HEK293 (cell line): ENCODE results near the gene CEP43.
A peak's percentile ranks its signal among the peaks of the same experiment; 100 is the strongest.

Experiments
- CTCF ChIA-PET: fragments of 350-600 bp; formaldehyde crosslinking; extraction: SDS; loops from one replicate; lab custom pipeline; 2021; ENCODE audit warnings: antibody characterized with exemption; lab: Yijun Ruan, JAX
- POLR2A ChIA-PET: fragments of 300-600 bp; formaldehyde crosslinking; extraction: SDS; loops from one replicate; lab custom pipeline; 2020; ENCODE audit warnings: antibody characterized with exemption, inconsistent platforms; lab: Yijun Ruan, JAX
- H3K27ac ChIP-seq: fragments of 200-500 bp; sonication (Bioruptor generic); 2 replicates; pipeline ENCODE4 v1.5.1; 2014; ENCODE audit warnings: low read depth, low read length, control low read depth, inconsistent platforms; ENCODE audit errors: extremely low read depth
- H3K36me3 ChIP-seq, 2 experiments: fragments of 200-500 bp in 1 of 2; sonication (Bioruptor generic) in 1 of 2; 1 replicate in 1 of 2; 2 replicates in 1 of 2; pipeline ENCODE4 v1.5.1; 2014 to 2017; ENCODE audit warnings: inconsistent platforms in 2 of 2, low read length in 2 of 2; ENCODE audit not compliant: control insufficient read depth in 2 of 2, insufficient read depth in 1 of 2
- H3K4me1 ChIP-seq: fragments of 200-500 bp; sonication (Bioruptor generic); 2 replicates; pipeline ENCODE4 v1.5.1; 2014; ENCODE audit warnings: mild to moderate bottlenecking, low read length, inconsistent platforms; ENCODE audit not compliant: control insufficient read depth, insufficient read depth
- H3K4me3 ChIP-seq: 2 replicates; pipeline ENCODE4 v1.5.1; 2011; ENCODE audit warnings: low read depth, mild to moderate bottlenecking, control low read depth, low read length, moderate library complexity
- H3K9me3 ChIP-seq: fragments of 200-500 bp; sonication (Bioruptor generic); 2 replicates; pipeline ENCODE4 v1.5.1; 2014; ENCODE audit warnings: low read depth, low read length, inconsistent platforms; ENCODE audit not compliant: control insufficient read depth, insufficient read depth
- CTCF ChIP-seq: fragments of 450-650 bp; formaldehyde crosslinking; IDR thresholded peaks from 2 replicates; pipeline ENCODE4 v1.5.1; 2016; ENCODE audit warnings: missing biosample characterization, missing genetic modification characterization
- EGR2 ChIP-seq: fragments of 450-650 bp; formaldehyde crosslinking; IDR thresholded peaks from 2 replicates; pipeline ENCODE4 v1.5.1; 2016; ENCODE audit warnings: low read depth, missing biosample characterization, missing genetic modification characterization
- FEZF1 ChIP-seq: fragments of 450-650 bp; formaldehyde crosslinking; IDR thresholded peaks from 2 replicates; pipeline ENCODE4 v1.5.1; 2016; ENCODE audit warnings: missing biosample characterization, missing genetic modification characterization
- GLIS1 ChIP-seq: fragments of 450-650 bp; formaldehyde crosslinking; IDR thresholded peaks from 2 replicates; pipeline ENCODE4 v1.5.1; 2016; ENCODE audit warnings: missing biosample characterization, missing genetic modification characterization
- ZBTB6 ChIP-seq: fragments of 450-650 bp; formaldehyde crosslinking; IDR thresholded peaks from 2 replicates; pipeline ENCODE4 v1.5.1; 2017; ENCODE audit warnings: missing biosample characterization, missing genetic modification characterization
- ZFHX2 ChIP-seq: fragments of 450-650 bp; formaldehyde crosslinking; conservative IDR thresholded peaks from 2 replicates; pipeline ENCODE4 v1.5.1; 2016; ENCODE audit warnings: missing biosample characterization, missing genetic modification characterization
- ZFP41 ChIP-seq: fragments of 450-650 bp; formaldehyde crosslinking; IDR thresholded peaks from 2 replicates; pipeline ENCODE4 v1.5.1; 2016; ENCODE audit warnings: missing biosample characterization, missing genetic modification characterization, borderline replicate concordance
- ZNF133 ChIP-seq: fragments of 450-650 bp; formaldehyde crosslinking; IDR thresholded peaks from 2 replicates; pipeline ENCODE4 v1.5.1; 2016; ENCODE audit warnings: missing biosample characterization, missing genetic modification characterization
- ZNF146 ChIP-seq: fragments of 450-650 bp; formaldehyde crosslinking; IDR thresholded peaks from 2 replicates; pipeline ENCODE4 v1.5.1; 2016; ENCODE audit warnings: missing biosample characterization, missing genetic modification characterization
- ZNF501 ChIP-seq: fragments of 450-650 bp; formaldehyde crosslinking; IDR thresholded peaks from 2 replicates; pipeline ENCODE4 v1.5.1; 2016; ENCODE audit warnings: missing biosample characterization, missing genetic modification characterization
- ZNF561 ChIP-seq: fragments of 450-650 bp; IDR thresholded peaks from 2 replicates; pipeline ENCODE4 v1.5.1; 2018; ENCODE audit warnings: missing biosample characterization, missing genetic modification characterization, borderline replicate concordance

CEP43 gene

DNA sequence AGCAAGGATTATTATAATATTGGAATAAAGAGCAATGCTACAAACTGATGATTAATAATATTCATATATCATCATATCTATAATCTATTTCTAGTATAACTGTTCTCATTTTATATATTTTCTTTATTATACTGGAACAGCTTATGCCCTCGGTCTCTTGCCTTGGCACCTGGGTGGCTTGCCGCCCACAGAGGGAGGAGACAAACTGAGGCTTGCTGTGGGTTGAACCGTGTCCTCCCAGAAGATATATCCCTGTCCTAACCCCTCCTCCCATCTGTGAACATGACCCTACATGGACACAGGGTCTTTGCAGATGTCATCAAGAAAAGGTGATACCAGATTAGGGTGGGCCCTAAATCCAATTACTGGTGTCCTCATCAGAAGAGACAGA is 47.5 kb upstream of the CEP43 start:
- Histone ChIP-seq H3K4me3 (no peak overlapping the region), H3K9me3 (no peaks in the 10 kb centered on the region), H3K4me1 (peaks cover under 1% of the 10 kb centered on the region; the same call in 1 of the 2 replicates), H3K27ac (no peak overlapping the region), H3K36me3 (peaks cover 0 to 35% of the 10 kb centered on the region in 2 experiments; a peak in 2 of 3 replicates)
- ChIA-PET CTCF (interaction anchor here (0.6 to 2.3 kb wide), 33 partner anchors 13 to 1053 kb away, joined by 3 to 26 read pairs (median 4); no protein-coding TSS in a partner anchor), POLR2A (interaction anchor here (1.4 to 1.7 kb wide), 2 partner anchors 48 to 165 kb away, joined by 3 to 6 read pairs; partner anchors contain the start of gene CEP43)
- TF ChIP-seq ZNF133 (tag by site-specific recombination): no peak
- no peak for TF ChIP-seq ZBTB6 (tag by site-specific recombination)
- no peak for TF ChIP-seq ZNF561 (tag by site-specific recombination)
- no peak for TF ChIP-seq ZNF501 (tag by site-specific recombination)

GRCh38 chr6:166952121-166952520 is 47.1 kb upstream of the CEP43 start:
- POLR2A ChIA-PET: interaction anchor here (1.4 to 1.7 kb wide), 2 partner anchors 47 to 165 kb away, joined by 3 to 6 read pairs; partner anchors contain the start of gene CEP43
- no peaks in the 10 kb centered on the region for H3K9me3 ChIP-seq
- CTCF ChIA-PET: interaction anchor here (0.6 to 2.3 kb wide), 19 partner anchors 15 to 656 kb away, joined by 3 to 26 read pairs (median 3); no protein-coding TSS in a partner anchor
- no peak overlapping the region for H3K27ac ChIP-seq
- peaks cover 5% of the 10 kb centered on the region; the same call in 1 of the 2 replicates for H3K4me1 ChIP-seq
- no peak overlapping the region for H3K4me3 ChIP-seq
- TF ChIP-seq GLIS1 (tag by site-specific recombination) (0 out of 2 replicates have a peak, but pooled peaks have one; percentile 16), ZFP41 (tag by site-specific recombination) (no peak), ZNF146 (tag by site-specific recombination) (no peak)
- peaks cover 0 to 30% of the 10 kb centered on the region in 2 experiments; a peak in 2 of 3 replicates for H3K36me3 ChIP-seq

DNA sequence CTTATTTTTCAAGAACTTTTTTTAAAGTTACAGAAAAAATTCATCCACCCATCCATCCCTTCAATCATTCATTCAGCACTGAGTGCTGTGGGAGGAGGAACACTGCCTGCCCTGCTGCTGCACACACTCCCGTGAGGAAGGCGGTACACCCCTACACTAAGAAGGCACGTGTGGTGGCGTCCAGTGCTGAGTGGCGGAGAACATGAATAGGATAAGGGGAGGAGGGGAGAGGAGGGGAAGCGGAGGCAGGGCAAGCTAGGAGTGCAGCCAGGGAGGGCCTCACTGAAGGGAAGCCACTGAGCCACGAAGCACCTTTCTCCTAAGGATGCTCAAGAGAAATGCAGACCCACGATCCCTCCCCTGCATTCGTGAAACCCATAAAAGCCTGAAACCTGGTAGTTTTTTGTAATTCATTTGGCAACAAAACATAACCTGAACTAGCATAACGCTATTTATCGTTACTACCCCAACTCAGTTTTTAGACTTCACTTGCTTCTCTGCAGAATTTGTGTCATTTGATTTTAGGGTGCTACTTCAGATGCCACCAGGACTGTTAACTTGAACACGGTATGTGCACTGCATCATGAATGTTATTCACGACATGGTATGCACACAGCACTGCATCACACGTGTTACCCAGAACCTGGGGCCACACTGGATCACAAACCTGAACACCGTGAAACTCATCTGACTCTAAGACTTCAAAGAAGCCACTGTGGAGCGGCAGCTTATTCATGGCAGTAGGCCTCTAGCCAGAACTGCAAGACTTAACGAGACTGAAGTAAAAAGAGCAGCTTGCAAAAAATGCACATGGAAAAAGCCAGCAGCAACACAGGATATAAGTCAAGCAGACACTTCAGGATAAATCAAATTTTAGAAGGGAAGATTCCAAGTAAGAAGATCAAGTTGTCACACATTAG is 46.4 kb upstream of the CEP43 start:
- Histone ChIP-seq H3K36me3 (peaks cover 0 to 23% of the 10 kb centered on the region in 2 experiments; a peak in 2 of 3 replicates), H3K9me3 (no peaks in the 10 kb centered on the region), H3K4me3 (no peak overlapping the region), H3K4me1 (peaks cover 6% of the 10 kb centered on the region; the same call in 1 of the 2 replicates), H3K27ac (no peak overlapping the region)
- TF ChIP-seq EGR2 (peak; percentile 41; the same call in 1 of the 2 replicates), FEZF1 (tag by site-specific recombination) (0 out of 2 replicates have a peak, but pooled peaks have one; percentile 24), ZFHX2 (tag by site-specific recombination) (0 out of 2 replicates have a peak, but pooled peaks have one; percentile 17), CTCF (tag by site-specific recombination) (no peak)
- ChIA-PET CTCF (interaction anchor here (0.6 to 2.3 kb wide), 9 partner anchors 16 to 677 kb away, joined by 3 to 26 read pairs (median 4); no protein-coding TSS in a partner anchor), POLR2A (interaction anchor here (1.4 to 1.7 kb wide), 2 partner anchors 46 to 166 kb away, joined by 3 to 6 read pairs; partner anchors contain the start of gene CEP43)
